EH (cell line): ENCODE data around the gene TMEM100.

ENCODE experiments used
- DNase-seq: peaks from one replicate; pipeline ENCODE4 v3.0.0-alpha.2; 2015; ENCODE audit warnings: low read depth

Gene TMEM100

GRCh38 chr17:55717898-55718735 is 4.5 kb downstream of the TMEM100 start:
- peak; percentile 66 for DNase-seq

GRCh38 chr17:55717432-55717831 is 5.2 kb downstream of the TMEM100 start:
- DNase-seq: no peak

- no peak for DNase-seq
Measured at GRCh38 chr17:55710829-55711496, 11.7 kb downstream of the TMEM100 start.

- DNase-seq: no peak
Measured at GRCh38 chr17:55710410-55710809, 12.3 kb downstream of the TMEM100 start.

GRCh38 chr17:55709984-55710383 is 12.7 kb downstream of the TMEM100 start:
- DNase-seq: no peak

GRCh38 chr17:55709440-55709839 is 13.2 kb downstream of the TMEM100 start:
- DNase-seq: no peak

GRCh38 chr17:55708175-55708974 is 14.3 kb downstream of the TMEM100 start:
- DNase-seq: no peak

- DNase-seq: no peak
Measured at GRCh38 chr17:55706808-55707773, 15.6 kb downstream of the TMEM100 start.

- no peak for DNase-seq
Measured at GRCh38 chr17:55705847-55706246, 16.8 kb downstream of the TMEM100 start.

- no peak for DNase-seq
Measured at GRCh38 chr17:55704401-55704800, 18.3 kb downstream of the TMEM100 start.

GRCh38 chr17:55702150-55702549 is 20.5 kb downstream of the TMEM100 start:
- DNase-seq: no peak

GRCh38 chr17:55699181-55699860 is 23.3 kb downstream of the TMEM100 start:
- no peak for DNase-seq

GRCh38 chr17:55694286-55694910 is 28.3 kb downstream of the TMEM100 start:
- no peak for DNase-seq

- DNase-seq: peak; percentile 19
Measured at GRCh38 chr17:55693254-55694216, 29.1 kb downstream of the TMEM100 start.

- no peak for DNase-seq
Measured at GRCh38 chr17:55692276-55692675, 30.4 kb downstream of the TMEM100 start.

- DNase-seq: no peak
Measured at GRCh38 chr17:55691666-55692065, 31.0 kb downstream of the TMEM100 start.

GRCh38 chr17:55690105-55690508 is 32.6 kb downstream of the TMEM100 start:
- no peak for DNase-seq

- DNase-seq: no peak
Measured at GRCh38 chr17:55689672-55690071, 33.0 kb downstream of the TMEM100 start.

- no peak for DNase-seq
Measured at GRCh38 chr17:55688057-55688456, 34.6 kb downstream of the TMEM100 start.
